ENCODE data around the gene PCBP3. TPM values are rescaled to one million over a fixed set of nuclear protein-coding genes. Genes with fewer than 3 reads are reported as not detected.

The PCBP3 gene
- total and polyA plus RNA-seq, 10 of the 15 experiments (the other 5 are each of a cell fraction or from before 2014, with no cell fraction given), result 0.09 to 1.3 (median 0.46) TPM; not detected in 3

- no peak for TF ChIP-seq TBL1XR1 (IDR thresholded peaks at IDR 0.05; ENCODE audit: low read depth, low read length)
- no peak for TF ChIP-seq SMC3 (IDR thresholded peaks at IDR 0.05; ENCODE audit: borderline replicate concordance, low read length)
- no peak for TF ChIP-seq RUNX3 (IDR thresholded peaks at IDR 0.05; ENCODE audit: low read length)
- TF ChIP-seq, protein P1, sequence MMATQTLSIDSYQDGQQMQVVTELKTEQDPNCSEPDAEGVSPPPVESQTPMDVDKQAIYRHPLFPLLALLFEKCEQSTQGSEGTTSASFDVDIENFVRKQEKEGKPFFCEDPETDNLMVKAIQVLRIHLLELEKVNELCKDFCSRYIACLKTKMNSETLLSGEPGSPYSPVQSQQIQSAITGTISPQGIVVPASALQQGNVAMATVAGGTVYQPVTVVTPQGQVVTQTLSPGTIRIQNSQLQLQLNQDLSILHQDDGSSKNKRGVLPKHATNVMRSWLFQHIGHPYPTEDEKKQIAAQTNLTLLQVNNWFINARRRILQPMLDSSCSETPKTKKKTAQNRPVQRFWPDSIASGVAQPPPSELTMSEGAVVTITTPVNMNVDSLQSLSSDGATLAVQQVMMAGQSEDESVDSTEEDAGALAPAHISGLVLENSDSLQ (IDR thresholded peaks at IDR 0.05), result no peak
- no peak for TF ChIP-seq SREBF1 (IDR thresholded peaks at IDR 0.05; ENCODE audit: low read length)
- TF ChIP-seq EZH2 (IDR thresholded peaks at IDR 0.05; ENCODE audit: borderline replicate concordance, control insufficient read depth, low read depth, low read length), result no peak
- no peak for TF ChIP-seq SIX5 (IDR thresholded peaks at IDR 0.05; ENCODE audit: low read depth, low read length, severe bottlenecking)
- TF ChIP-seq, protein P2, sequence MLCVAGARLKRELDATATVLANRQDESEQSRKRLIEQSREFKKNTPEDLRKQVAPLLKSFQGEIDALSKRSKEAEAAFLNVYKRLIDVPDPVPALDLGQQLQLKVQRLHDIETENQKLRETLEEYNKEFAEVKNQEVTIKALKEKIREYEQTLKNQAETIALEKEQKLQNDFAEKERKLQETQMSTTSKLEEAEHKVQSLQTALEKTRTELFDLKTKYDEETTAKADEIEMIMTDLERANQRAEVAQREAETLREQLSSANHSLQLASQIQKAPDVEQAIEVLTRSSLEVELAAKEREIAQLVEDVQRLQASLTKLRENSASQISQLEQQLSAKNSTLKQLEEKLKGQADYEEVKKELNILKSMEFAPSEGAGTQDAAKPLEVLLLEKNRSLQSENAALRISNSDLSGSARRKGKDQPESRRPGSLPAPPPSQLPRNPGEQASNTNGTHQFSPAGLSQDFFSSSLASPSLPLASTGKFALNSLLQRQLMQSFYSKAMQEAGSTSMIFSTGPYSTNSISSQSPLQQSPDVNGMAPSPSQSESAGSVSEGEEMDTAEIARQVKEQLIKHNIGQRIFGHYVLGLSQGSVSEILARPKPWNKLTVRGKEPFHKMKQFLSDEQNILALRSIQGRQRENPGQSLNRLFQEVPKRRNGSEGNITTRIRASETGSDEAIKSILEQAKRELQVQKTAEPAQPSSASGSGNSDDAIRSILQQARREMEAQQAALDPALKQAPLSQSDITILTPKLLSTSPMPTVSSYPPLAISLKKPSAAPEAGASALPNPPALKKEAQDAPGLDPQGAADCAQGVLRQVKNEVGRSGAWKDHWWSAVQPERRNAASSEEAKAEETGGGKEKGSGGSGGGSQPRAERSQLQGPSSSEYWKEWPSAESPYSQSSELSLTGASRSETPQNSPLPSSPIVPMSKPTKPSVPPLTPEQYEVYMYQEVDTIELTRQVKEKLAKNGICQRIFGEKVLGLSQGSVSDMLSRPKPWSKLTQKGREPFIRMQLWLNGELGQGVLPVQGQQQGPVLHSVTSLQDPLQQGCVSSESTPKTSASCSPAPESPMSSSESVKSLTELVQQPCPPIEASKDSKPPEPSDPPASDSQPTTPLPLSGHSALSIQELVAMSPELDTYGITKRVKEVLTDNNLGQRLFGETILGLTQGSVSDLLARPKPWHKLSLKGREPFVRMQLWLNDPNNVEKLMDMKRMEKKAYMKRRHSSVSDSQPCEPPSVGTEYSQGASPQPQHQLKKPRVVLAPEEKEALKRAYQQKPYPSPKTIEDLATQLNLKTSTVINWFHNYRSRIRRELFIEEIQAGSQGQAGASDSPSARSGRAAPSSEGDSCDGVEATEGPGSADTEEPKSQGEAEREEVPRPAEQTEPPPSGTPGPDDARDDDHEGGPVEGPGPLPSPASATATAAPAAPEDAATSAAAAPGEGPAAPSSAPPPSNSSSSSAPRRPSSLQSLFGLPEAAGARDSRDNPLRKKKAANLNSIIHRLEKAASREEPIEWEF (IDR thresholded peaks at IDR 0.05; ENCODE audit: insufficient replicate concordance, low read depth, low read length), result no peak
- TF ChIP-seq CBX5 (IDR thresholded peaks at IDR 0.05; ENCODE audit: low read depth), result no peak
- TF ChIP-seq BCL3 (IDR thresholded peaks at IDR 0.05; ENCODE audit: borderline replicate concordance, insufficient read depth, low read depth, low read length, poor library complexity, severe bottlenecking), result peak; percentile 90
- no peak for TF ChIP-seq SMAD5 (IDR thresholded peaks at IDR 0.05; ENCODE audit: low read depth)
- no peak for TF ChIP-seq RELB (IDR thresholded peaks at IDR 0.05; ENCODE audit: low read depth)
- TF ChIP-seq, protein P3, sequence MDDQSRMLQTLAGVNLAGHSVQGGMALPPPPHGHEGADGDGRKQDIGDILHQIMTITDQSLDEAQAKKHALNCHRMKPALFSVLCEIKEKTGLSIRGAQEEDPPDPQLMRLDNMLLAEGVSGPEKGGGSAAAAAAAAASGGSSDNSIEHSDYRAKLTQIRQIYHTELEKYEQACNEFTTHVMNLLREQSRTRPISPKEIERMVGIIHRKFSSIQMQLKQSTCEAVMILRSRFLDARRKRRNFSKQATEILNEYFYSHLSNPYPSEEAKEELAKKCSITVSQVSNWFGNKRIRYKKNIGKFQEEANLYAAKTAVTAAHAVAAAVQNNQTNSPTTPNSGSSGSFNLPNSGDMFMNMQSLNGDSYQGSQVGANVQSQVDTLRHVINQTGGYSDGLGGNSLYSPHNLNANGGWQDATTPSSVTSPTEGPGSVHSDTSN (IDR thresholded peaks at IDR 0.05; ENCODE audit: insufficient replicate concordance, low read depth, low read length), result peak; percentile 60
- TF ChIP-seq HDGF (IDR thresholded peaks at IDR 0.05), result peak; percentile 65
- TF ChIP-seq IRF5 (IDR thresholded peaks at IDR 0.05; ENCODE audit: borderline replicate concordance), result no peak
- TF ChIP-seq IKZF2 (IDR thresholded peaks at IDR 0.05), result peak in 1 of 2 experiments; percentile 24; a peak in 1 of 4 replicates
- no peak for TF ChIP-seq ZNF384 (IDR thresholded peaks at IDR 0.05; ENCODE audit: borderline replicate concordance, low read depth, low read length)
- TF ChIP-seq TCF3 (IDR thresholded peaks at IDR 0.05; ENCODE audit: borderline replicate concordance, insufficient read depth, low read depth, low read length), result 0 out of 2 replicates have a peak, but pooled peaks have one; percentile 19
Measured at GRCh38 chr21:45636459-45636858, 7.1 kb upstream of the PCBP3 start (continued).

Measured in GM12878 (cell line).